ENCODE measurements around the gene SPINDOC.
"Not testable (repeated sequence)": the region's sequence is repeated elsewhere in the genome, so short reads cannot be mapped to it uniquely, and the experiment has no call there.

Gene SPINDOC

DNA sequence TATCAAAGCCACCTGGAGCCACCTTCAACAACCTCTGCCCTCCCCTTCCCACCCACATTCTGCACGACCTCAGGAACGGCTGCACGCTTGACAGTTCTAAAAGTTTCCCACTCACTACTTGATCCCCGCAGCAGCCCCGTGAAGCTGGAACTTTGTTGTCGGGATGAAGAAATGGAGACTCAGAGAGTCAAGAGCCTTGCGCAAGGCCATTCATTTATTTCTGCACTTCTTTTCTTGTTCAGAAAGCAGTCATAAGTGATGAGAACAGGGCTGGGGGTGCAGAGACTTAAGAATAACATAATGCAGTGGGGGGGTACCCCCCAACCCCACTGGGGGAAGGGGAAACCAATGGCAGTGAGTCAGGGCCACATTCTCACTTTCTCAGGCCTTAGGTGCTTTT is 42.5 kb upstream of the SPINDOC start (continued):
- TF ChIP-seq TSHZ2 (CRISPR knock-in tag; IDR thresholded peaks at IDR 0.05) (no peak), PPARA (CRISPR knock-in tag; IDR thresholded peaks at IDR 0.05; ENCODE audit: borderline replicate concordance) (no peak), SNAI2 (CRISPR knock-in tag; IDR thresholded peaks at IDR 0.05) (no peak), TCF4 (CRISPR knock-in tag; IDR thresholded peaks at IDR 0.05; ENCODE audit: borderline replicate concordance) (no peak), ARNTL (CRISPR knock-in tag; IDR thresholded peaks at IDR 0.05; ENCODE audit: borderline replicate concordance, low read depth) (no peak), RARB (CRISPR knock-in tag; IDR thresholded peaks at IDR 0.05) (no peak), OSR1 (CRISPR knock-in tag; IDR thresholded peaks at IDR 0.05) (no peak), BACH2 (CRISPR knock-in tag; IDR thresholded peaks at IDR 0.05; ENCODE audit: borderline replicate concordance) (no peak), ZC3H10 (CRISPR knock-in tag; IDR thresholded peaks at IDR 0.05) (no peak), ISL1 (CRISPR knock-in tag; IDR thresholded peaks at IDR 0.05) (no peak), ESRRG (CRISPR knock-in tag; IDR thresholded peaks at IDR 0.05) (no peak), ZFP3 (CRISPR knock-in tag; IDR thresholded peaks at IDR 0.05) (no peak)

DNA sequence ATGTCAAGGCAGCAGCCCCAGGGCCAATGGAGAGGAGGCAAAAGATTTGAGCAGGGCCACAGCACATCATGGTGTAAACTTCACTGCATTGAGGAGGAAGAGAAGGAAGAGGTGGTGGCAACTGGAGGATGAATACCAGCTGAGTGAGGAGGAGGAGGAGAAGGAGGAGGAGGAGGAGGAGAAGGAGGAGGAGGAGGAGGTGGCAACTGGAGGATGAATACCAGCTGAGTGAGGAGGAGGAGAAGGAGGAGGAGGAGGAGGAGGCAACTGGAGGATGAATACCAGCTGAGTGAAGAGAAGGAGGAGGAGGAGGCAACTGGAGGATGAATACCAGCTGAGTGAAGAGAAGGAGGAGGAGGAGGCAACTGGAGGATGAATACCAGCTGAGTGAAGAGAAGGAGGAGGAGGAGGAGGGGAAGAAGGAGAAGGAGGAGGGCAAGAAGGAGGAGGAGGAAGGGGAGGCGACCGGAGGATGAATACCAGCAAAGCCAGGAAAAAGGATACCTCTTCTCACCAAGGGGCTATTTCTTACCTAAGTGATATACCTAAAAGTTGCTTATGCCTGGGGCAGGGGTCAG is 41.4 kb upstream of the SPINDOC start:
- not testable (repeated sequence) for ATAC-seq

DNA sequence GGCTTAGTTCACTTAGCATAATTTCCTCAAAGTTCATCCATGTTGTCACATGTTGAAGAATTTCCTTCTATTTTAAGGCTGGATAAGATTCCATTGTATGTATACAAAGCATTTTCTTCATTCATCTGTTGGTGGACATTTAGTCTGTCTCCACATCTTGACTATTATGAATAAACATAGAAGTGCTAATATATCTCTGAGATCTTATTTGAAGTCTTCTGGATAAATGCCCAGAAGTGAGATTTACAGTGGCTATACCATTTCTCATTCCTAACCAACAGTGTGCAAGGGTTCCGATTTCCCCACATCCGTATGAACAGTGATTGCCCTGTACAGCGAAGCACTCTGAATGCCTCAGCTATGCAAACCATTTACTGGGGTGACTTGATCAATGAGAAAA is 38.1 kb upstream of the SPINDOC start:
- TF ChIP-seq ARNTL (CRISPR knock-in tag; IDR thresholded peaks at IDR 0.05; ENCODE audit: borderline replicate concordance, low read depth), result no peak
- ATAC-seq, result no peak

DNA sequence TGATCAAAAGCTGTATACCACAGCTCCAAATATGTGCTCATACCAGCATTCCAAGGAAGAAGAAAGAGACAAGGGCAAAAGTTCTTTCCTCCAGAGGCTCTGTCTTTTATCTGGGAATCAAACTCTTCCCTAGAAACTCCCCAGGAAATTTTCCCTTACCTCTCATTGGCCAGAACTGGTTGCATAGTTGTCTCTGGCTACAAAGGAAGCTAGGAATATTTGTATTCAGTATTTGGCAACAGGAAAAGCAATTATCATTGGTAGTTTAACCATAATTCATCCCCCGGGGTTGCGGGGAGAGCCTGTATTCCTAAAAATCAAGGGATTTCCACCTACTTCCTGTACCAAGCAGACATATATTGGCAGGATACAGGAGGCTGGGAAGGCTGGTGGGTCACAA is 34.2 kb upstream of the SPINDOC start:
- TF ChIP-seq ZNF8 (CRISPR knock-in tag; IDR thresholded peaks at IDR 0.05), result no peak
- TF ChIP-seq CSRNP3 (CRISPR knock-in tag; IDR thresholded peaks at IDR 0.05), result no peak
- no peak for TF ChIP-seq POU6F1 (CRISPR knock-in tag; IDR thresholded peaks at IDR 0.05; ENCODE audit: borderline replicate concordance, low read depth)
- TF ChIP-seq PATZ1 (CRISPR knock-in tag; IDR thresholded peaks at IDR 0.05; ENCODE audit: borderline replicate concordance), result no peak
- ATAC-seq, result peak; percentile 74

DNA sequence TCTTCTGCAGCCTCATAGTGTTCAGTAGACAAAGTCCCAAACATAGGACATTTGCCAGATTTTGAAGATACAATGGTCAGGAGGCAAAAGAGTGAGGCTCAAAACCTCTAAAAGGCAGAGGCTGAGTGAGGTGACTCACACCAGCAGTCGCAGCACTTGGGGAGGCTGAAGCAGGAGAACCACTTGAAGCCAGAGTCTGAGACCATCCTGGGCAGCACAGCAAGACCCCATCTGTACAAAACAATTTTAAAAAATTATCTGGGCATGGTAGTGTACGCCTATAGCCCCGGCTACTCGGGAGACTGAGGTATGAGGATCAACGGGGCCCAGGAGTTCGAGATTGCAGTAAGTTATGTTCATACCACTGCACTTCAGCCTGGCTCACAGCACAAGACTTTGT is 30.5 kb upstream of the SPINDOC start:
- no peak for ATAC-seq
- no peak for TF ChIP-seq OSR1 (CRISPR knock-in tag; IDR thresholded peaks at IDR 0.05)
- no peak for TF ChIP-seq CSRNP3 (CRISPR knock-in tag; IDR thresholded peaks at IDR 0.05)
